ENCODE measurements around the gene USH1G. TPM values are rescaled to one million over a fixed set of nuclear protein-coding genes. Genes with fewer than 3 reads are reported as not detected.

Gene USH1G
- total RNA-seq (not detected), polyA plus RNA-seq (ENCODE audit: insufficient read length in 6 of 6) (under 1 TPM in 5 of 6 donors, not detected in 1; 0.06 to 0.13 (median 0.12) TPM)
- long read RNA-seq, donor 1, result 0 reads
- long read RNA-seq, donor 2, result 0 reads
- long read RNA-seq, donor 3, result 0 reads
- long read RNA-seq, donor 4, result 0 reads
- long read RNA-seq, donor 5, result 0 reads
- long read RNA-seq, donor 6, result 0 reads
- long read RNA-seq, donor 7, result 0 reads
- long read RNA-seq, donor 8, result 0 reads
- long read RNA-seq, donor 9, result 0 reads
- long read RNA-seq, donor 10, result 0 reads
- long read RNA-seq, donor 11, result 0 reads
- long read RNA-seq, donor 12, result 0 reads

DNA sequence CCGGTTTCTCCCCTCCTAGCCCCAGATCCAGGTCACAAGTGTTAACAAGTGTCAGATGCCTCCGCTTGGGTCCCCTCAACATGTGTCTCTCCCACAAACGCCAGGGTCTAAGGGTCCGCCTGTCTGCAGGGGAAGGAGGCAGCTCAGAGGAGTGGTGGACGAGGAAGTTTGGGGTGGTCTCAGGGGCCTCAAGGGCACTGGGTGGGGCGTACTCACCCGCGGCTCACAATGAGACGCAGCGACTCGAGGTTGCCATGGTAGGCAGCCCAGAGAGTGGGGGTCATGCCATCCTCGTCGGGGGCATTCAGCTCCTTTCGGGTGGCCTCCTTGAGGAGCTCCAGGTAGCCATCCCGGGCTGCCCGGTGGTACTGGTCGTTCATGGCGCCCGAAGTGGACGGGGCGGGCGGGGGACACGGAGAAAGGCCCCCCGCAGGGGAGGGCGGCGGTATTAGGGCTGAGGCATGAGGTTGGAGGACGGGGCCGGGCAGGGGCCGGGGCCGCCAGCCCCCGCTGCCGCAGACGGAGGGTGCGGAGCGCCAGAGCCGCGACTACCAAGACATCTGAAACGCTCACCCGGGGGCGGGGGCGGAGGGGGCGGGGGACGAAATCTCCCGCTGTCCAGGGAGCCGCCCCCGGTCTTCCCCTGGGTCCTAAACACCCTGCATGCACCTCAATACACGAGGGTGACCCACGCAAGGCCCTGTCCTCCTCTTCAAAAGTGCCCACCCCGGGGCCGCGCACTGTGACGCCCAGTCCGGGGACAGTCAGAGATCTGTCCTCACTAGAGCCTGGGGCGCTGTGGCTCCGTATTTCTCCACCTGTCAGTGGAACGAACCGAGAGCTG lies at the start of gene USH1G:
USH1G (minus strand) TSS at position 562 of the 844 bp plus-strand sequence; CDS start at position 380, 182 bp downstream.
- peak; percentile 19 for ATAC-seq
- H3K4me1 ChIP-seq, result peaks cover 16 to 23% of the 10 kb centered on the region in 2 donors
- H3K9me3 ChIP-seq, result no peaks in the 10 kb centered on the region
- intact Hi-C loops (cut with DNase I), result no loop called here
- H3K27ac ChIP-seq, result no peak within 1 kb of the TSS
- DNase-seq, result no peak
- H3K4me3 ChIP-seq, result peak within 1 kb of the TSS; percentile 17 to 21
- no peaks in the 10 kb centered on the region for H3K36me3 ChIP-seq
- H3K27me3 ChIP-seq, result peaks cover 53 to 100% of the 10 kb centered on the region in 2 donors
- TF ChIP-seq, protein P1, sequence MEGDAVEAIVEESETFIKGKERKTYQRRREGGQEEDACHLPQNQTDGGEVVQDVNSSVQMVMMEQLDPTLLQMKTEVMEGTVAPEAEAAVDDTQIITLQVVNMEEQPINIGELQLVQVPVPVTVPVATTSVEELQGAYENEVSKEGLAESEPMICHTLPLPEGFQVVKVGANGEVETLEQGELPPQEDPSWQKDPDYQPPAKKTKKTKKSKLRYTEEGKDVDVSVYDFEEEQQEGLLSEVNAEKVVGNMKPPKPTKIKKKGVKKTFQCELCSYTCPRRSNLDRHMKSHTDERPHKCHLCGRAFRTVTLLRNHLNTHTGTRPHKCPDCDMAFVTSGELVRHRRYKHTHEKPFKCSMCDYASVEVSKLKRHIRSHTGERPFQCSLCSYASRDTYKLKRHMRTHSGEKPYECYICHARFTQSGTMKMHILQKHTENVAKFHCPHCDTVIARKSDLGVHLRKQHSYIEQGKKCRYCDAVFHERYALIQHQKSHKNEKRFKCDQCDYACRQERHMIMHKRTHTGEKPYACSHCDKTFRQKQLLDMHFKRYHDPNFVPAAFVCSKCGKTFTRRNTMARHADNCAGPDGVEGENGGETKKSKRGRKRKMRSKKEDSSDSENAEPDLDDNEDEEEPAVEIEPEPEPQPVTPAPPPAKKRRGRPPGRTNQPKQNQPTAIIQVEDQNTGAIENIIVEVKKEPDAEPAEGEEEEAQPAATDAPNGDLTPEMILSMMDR (IDR thresholded peaks at IDR 0.05), result no peak

GRCh38 chr17:74972107-74972972 lies 49.3 kb upstream of the USH1G start, which contains the start of gene HID1:
TSS of gene HID1 (minus strand) at chr17:74972759. CDS start at chr17:74972656, 103 bp downstream.
- peak in 2 of 4 donors; percentile 57 to 92 for DNase-seq
- peaks cover 0 to 17% of the 10 kb centered on the region in 2 donors for H3K4me1 ChIP-seq

GRCh38 chr17:74971842-74972106 lies 48.7 kb upstream of the USH1G start:
- ATAC-seq (no peak), DNase-seq (no peak)
- TF ChIP-seq, protein P1 (IDR thresholded peaks at IDR 0.05), result no peak
- H3K27ac ChIP-seq, result peak overlapping the region; percentile 46 to 58
- peaks cover 0 to 17% of the 10 kb centered on the region in 2 donors for H3K4me1 ChIP-seq
- peaks cover 7 to 55% of the 10 kb centered on the region in 2 donors for H3K27me3 ChIP-seq
- H3K4me3 ChIP-seq, result peak overlapping the region; percentile 41 to 69
- intact Hi-C loops (cut with DNase I), result no loop called here
- no peaks in the 10 kb centered on the region for H3K36me3 ChIP-seq
- H3K9me3 ChIP-seq, result no peaks in the 10 kb centered on the region

More at GRCh38 chr17:74972107-74972972, 49.3 kb upstream of the USH1G start, which contains the start of gene HID1:
- intact Hi-C loops (cut with DNase I), result no loop called here
- Histone ChIP-seq H3K27me3 (peaks cover 7 to 55% of the 10 kb centered on the region in 2 donors), H3K36me3 (no peaks in the 10 kb centered on the region), H3K9me3 (no peaks in the 10 kb centered on the region), H3K4me3 (peak within 1 kb of the TSS; percentile 41 to 69), H3K27ac (peak within 1 kb of the TSS; percentile 46 to 58)
- ATAC-seq, result peak; percentile 93
- TF ChIP-seq, protein P1 (IDR thresholded peaks at IDR 0.05), result no peak

- ATAC-seq (no peak), DNase-seq (peak in 1 of 4 donors; percentile 33)
- Histone ChIP-seq H3K36me3 (no peaks in the 10 kb centered on the region), H3K27me3 (peaks cover 7 to 55% of the 10 kb centered on the region in 2 donors), H3K4me1 (peaks cover 0 to 17% of the 10 kb centered on the region in 2 donors), H3K4me3 (peak overlapping the region; percentile 41 to 69), H3K27ac (peak overlapping the region; percentile 46 to 58), H3K9me3 (no peaks in the 10 kb centered on the region)
- TF ChIP-seq, protein P1 (IDR thresholded peaks at IDR 0.05), result no peak
- intact Hi-C loops (cut with DNase I), result no loop called here
Measured at GRCh38 chr17:74971069-74971841, 48.2 kb upstream of the USH1G start.

All from left lung (tissue), 14 donors.